AG10803 (cell line): Measurements from ENCODE around the gene PRDM15.
A peak's percentile ranks its signal among the peaks of the same experiment; 100 is the strongest.

Experiments used
- DNase-seq: peaks from one replicate; pipeline ENCODE4 v3.0.0; 2010; ENCODE audit warnings: low read depth
- H3K4me3 ChIP-seq: 2 replicates; pipeline ENCODE4 v1.5.1; 2011; ENCODE audit warnings: mild to moderate bottlenecking, low read length, control low read depth
- TF ChIP-seq, protein P1 (sequence below): conservative IDR thresholded peaks from 2 replicates; pipeline ENCODE4 v1.5.1; 2011; ENCODE audit warnings: mild to moderate bottlenecking, low read length, control low read depth, inconsistent platforms

PRDM15 gene

DNA sequence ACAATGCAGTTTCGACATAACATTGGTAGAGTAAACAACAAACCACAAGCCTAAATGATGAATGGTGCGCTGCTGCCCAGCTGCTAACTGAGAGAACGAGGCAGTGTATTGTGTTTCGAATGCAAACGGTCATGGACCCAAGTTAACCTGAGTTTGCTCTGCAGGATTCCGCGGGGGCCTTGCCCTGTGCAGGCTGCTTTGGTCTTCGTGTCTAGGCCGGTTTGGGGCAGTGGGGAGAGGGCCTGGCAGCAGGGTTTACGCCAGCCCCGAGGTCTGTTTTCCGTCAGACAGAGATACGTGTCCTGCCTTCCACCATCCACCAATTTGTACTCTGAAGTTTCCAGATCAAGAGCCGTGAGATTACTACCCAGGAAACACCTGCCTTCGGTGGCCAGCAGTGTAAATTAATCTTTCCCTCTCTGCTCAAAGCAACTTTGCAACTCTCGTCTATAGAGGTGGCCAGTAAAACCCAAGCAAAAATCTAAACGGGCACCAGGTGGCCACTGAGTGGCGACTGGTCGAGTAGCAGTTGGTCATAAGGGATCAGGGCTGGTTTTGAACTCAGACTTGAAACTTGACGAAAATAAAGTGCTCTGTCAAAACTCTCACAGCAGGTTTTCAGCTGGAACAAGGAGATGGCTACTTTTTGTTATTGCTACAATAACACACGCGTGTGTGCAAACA is 6.3 kb upstream of the PRDM15 start:
- TF ChIP-seq, protein P1, sequence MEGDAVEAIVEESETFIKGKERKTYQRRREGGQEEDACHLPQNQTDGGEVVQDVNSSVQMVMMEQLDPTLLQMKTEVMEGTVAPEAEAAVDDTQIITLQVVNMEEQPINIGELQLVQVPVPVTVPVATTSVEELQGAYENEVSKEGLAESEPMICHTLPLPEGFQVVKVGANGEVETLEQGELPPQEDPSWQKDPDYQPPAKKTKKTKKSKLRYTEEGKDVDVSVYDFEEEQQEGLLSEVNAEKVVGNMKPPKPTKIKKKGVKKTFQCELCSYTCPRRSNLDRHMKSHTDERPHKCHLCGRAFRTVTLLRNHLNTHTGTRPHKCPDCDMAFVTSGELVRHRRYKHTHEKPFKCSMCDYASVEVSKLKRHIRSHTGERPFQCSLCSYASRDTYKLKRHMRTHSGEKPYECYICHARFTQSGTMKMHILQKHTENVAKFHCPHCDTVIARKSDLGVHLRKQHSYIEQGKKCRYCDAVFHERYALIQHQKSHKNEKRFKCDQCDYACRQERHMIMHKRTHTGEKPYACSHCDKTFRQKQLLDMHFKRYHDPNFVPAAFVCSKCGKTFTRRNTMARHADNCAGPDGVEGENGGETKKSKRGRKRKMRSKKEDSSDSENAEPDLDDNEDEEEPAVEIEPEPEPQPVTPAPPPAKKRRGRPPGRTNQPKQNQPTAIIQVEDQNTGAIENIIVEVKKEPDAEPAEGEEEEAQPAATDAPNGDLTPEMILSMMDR = no peak
- no peak overlapping the region for H3K4me3 ChIP-seq
- no peak for DNase-seq

DNA sequence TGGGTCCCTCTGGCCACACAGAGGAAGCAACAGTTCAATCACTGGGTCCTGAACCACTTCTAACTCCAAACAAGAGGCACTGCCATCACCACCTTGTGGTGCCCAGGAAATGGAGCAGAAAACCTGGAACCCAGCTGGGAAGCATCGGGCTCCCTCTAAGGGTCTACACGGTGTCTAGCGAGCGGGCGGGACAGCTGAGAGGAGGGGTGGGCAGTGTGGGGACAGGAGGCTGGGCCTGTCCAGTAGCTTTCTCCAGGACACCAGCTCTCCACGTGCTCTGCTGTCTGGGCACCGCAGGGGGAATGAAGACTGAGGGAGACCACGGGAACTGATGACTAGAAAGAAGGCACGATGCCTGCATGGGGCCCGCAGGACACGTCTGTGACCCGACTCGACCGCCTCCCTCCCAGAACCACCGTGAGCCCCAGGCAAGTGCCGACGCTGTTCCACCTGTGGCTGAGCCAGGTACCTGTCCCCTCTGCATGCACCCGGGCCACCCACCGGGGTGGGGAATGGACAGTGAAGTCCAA is 5.4 kb upstream of the PRDM15 start:
- H3K4me3 ChIP-seq = no peak overlapping the region
- no peak for DNase-seq
- TF ChIP-seq, protein P1 = no peak

DNA sequence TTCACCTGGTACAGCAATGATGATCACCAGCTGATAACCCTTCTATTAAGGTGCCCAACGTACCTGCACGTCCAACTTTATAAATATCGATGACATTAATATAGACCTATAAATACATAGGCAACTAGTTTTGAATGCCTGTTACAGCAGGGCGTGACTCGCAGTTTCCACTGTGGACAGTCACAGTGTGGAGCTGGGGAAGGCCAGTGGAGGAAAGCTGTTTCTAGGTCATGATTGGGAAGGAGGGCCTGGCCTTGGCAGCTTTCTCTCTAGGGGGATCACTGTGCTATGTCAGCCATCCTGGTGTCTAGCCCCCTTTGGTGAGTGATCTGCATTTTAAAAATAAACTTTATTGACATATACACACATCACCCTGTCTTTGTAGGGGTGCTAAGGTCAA is 4.4 kb upstream of the PRDM15 start:
- TF ChIP-seq, protein P1 = no peak
- DNase-seq = no peak
- no peak overlapping the region for H3K4me3 ChIP-seq

GRCh38 chr21:41881051-41881450 is 1.9 kb upstream of the PRDM15 start:
- TF ChIP-seq, protein P1 = no peak
- H3K4me3 ChIP-seq = no peak overlapping the region
- no peak for DNase-seq

- no peak for DNase-seq
- H3K4me3 ChIP-seq = peak overlapping the region; percentile 59
- TF ChIP-seq, protein P1 = no peak
These were observed 1.0 kb upstream of the PRDM15 start for GRCh38 chr21:41880153-41880552.

GRCh38 chr21:41878831-41879189 is 334 bp downstream of the PRDM15 start:
- H3K4me3 ChIP-seq = peak overlapping the region; percentile 83
- DNase-seq = peak; percentile 89
- TF ChIP-seq, protein P1 = no peak
